ENCODE results near the gene STARD10. TPM values are rescaled to one million over a fixed set of nuclear protein-coding genes. Genes with fewer than 3 reads are reported as not detected.
"Not testable (repeated sequence)": the region's sequence is repeated elsewhere in the genome, so short reads cannot be mapped to it uniquely, and the experiment has no call there.

STARD10 gene
- total RNA-seq, 1 donor from 2014 or later, result 114 TPM

DNA sequence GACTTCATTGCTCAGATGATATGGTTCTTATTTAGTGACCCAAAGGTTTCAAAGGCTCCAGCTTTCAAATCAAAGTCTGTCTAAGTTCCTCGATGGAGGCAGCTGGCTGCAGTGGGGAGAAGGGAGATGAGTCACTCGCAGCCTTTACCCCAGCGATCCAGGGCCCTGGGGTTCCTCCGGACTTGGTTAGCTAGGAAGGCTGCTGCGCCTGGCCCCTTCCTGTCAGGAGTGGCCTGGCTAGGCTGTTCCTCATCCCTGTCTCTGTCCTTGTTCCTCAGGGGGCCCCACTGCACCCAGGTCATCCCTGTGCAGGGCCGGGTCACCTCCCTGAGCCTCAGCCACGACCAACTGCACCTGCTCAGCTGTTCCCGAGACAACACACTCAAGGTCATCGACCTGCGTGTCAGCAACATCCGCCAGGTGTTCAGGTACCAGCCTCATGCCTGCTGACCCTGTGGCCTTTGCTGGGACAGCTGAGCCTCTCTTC lies 34.3 kb upstream of the STARD10 start:
- DNase-seq (ENCODE audit: missing footprints), result no peak

GRCh38 chr11:72827656-72828055 lies 33.8 kb upstream of the STARD10 start:
- intact Hi-C loops (cut with DNase I); DNase-seq (ENCODE audit: missing footprints); ATAC-seq: not testable (repeated sequence)

More for the DNA sequence above, 34.3 kb upstream of the STARD10 start:
- intact Hi-C loops (cut with DNase I), result no loop called here
- ATAC-seq, result no peak

DNA sequence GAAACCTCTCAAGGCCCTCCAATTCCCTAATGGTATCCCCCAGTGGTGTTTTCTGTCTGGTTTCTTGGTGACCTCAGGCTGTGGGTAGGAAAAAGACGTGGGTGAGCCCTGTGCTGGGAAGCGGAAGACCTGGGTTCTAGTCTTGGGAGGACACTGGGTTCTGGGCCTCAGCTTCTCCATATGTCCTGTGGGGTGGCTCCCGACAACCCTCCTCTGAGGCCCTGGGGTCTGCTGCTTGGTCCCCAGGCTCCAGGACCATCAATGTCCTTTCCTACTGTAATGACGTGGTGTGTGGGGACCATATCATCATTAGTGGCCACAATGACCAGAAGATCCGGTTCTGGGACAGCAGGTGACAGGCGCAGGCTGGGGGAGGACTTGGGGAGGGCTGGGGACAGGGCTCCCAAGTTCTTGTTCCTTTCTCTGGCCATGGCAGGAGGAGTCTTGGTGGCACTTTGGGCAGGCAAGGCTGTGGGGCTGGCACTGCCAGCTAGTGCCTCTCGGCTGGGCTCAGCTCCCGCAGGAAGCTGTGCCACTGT lies 33.2 kb upstream of the STARD10 start:
- intact Hi-C loops (cut with DNase I), result no loop called here
- ATAC-seq (no peak), DNase-seq (ENCODE audit: missing footprints) (no peak)

GRCh38 chr11:72826191-72826941 lies 32.5 kb upstream of the STARD10 start:
- intact Hi-C loops (cut with DNase I), result no loop called here
- DNase-seq (ENCODE audit: missing footprints) (no peak), ATAC-seq (no peak)

DNA sequence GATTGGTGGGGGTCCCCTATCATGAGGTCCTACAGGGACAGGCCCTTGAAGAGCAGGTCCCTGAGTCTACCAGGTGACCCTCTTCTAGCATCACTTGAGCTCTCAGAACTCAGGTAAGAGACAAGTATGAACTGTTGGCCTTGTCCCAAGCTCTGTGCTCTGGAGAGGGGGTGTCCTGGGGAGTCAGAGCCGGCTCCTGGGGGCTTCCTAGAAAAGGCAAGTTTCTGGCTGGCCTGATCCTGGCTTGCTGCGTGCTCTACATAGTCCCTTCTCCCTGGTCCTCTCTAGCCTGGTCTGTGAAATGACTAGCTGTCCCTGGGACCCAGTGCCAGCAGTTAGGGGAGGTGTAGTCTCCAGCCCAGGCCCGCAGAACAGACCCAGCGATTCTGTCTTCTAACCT lies 31.8 kb upstream of the STARD10 start:
- DNase-seq (ENCODE audit: missing footprints) (no peak), ATAC-seq (no peak)
- intact Hi-C loops (cut with DNase I), result no loop called here

DNA sequence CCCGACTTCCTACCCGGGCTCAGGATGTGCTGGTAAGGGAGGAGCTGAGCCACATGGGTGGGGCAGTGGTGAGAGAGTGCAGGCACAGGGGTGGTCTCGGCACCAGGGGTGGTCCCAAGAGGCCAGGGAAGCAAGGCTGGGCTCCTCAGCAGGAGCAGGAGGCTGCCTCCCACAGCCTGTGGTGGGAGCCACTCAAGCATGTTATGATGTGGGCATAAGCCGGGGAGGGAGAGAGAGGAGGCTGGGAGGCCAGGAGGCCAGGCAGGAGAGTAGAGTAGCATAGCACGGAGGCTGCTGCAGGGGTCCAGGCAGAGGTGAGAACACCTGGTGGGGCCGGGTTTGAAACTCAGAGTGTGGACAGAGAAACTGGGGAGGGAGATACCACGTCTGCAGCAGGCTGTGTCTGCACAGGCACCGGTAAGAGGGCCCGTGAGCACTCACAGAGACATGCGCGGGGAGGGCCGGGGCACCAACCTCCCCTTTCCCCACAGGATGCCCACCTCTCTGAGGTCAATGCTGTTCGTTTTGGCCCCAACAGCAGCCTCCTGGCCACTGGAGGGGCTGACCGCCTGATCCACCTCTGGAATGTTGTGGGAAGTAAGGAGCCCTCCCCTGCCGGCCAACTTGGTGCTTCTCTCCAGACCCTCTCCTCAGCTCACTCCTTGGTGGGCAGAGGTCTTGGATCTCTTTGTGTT lies 31.1 kb upstream of the STARD10 start:
- ATAC-seq, result no peak
- DNase-seq (ENCODE audit: missing footprints), result no peak
- intact Hi-C loops (cut with DNase I), result no loop called here

DNA sequence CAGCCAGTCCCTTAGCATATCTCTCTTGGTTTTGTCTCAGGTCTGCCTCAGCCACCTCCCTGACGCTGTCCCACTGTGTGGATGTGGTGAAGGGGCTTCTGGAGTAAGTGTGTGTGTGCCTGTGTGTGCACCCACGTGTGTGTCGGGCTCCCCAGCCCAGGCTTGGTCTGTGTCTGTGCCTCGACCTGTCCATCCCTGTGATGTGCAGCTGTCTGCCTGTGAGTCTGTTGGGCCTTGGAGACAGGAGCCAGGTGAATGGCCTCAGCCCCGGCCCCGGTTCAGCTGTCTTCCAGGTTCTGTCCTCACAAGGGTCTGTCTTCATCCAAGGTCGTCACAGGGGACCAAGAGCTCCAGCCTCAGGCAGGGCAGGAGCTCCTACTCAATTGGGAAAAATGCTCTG lies 30.2 kb upstream of the STARD10 start:
- ATAC-seq, result no peak
- DNase-seq (ENCODE audit: missing footprints), result no peak
- intact Hi-C loops (cut with DNase I), result no loop called here

DNA sequence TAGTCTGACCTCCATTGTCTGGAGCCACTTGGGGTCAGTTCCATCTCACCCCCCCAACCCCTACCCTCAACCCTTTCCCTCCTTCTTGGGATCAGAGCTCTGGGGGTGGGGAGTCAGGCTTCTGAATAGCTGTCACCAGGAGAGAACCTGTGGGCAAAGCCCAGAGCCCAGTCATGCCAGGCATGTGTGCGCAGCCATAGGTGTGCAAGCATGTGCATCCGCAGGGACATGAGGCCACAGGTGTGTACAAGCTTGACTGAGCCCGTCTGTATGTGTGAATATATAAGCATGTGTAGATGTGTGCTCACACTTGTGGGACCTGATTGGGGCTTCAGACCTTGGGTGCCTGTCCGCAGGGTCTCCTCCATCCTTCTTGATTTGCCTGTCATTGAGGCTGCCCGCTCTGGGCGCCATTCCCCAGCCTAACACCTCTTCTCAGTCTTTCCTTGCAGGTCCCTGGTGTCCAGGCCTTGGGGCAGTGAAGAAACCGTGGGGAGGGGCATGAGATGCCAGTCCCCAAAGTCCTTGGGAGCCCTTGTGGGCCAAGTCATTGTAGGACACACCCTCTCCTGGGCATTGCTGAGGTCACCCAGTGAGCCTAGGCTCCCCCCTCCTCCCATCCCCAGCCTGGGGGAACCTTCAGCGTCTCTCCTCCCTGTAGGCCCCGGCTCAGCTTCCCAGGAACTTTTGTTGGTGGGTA lies 29.4 kb upstream of the STARD10 start:
- intact Hi-C loops (cut with DNase I), result no loop called here
- DNase-seq (ENCODE audit: missing footprints) (no peak), ATAC-seq (no peak)

DNA sequence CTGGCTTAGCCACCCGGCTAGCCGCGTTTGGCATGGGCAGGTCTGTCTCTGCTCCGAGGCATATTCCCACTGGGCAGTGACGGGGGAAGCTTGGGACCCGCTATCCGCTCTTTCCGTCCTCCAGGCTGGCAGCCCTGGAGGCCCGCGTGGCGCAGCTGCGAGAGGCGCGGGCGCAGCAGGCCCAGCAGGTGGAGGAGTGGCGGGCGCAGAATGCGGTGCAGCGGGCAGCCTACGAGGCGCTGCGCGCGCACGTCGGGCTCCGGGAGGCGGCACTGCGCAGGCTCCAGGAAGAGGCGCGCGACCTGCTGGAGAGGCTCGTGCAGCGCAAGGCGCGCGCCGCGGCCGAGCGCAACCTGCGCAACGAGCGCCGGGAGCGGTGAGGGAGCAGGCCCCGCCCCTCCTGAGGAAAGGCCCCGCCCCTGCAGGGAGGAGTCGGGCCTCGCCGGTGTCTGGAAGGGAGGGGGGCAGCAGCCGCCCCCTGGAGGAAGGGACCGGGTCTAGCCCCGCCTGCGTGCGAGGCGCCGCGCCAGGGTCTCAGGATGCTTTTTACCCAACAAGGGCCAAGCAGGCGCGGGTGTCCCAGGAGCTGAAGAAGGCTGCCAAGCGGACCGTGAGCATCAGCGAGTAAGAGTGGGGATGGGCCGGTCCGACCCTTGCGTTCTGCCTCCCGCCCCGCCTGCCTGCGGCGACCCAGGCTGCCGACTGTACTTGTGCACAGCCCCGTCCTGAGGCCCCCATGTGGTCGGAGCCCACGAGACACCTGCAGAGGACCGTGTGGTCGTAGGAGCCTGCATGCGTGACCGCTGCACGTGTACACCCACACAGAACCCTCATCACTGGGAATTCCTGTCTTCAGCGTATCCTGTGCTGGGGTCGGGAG lies 28.3 kb upstream of the STARD10 start:
- intact Hi-C loops (cut with DNase I), result no loop called here

GRCh38 chr11:72821221-72821919 lies 27.5 kb upstream of the STARD10 start:
- intact Hi-C loops (cut with DNase I), result no loop called here
- no peak for DNase-seq (ENCODE audit: missing footprints)
- no peak for ATAC-seq

More for the DNA sequence above, 28.3 kb upstream of the STARD10 start:
- ATAC-seq (peak; percentile 85), DNase-seq (ENCODE audit: missing footprints) (peak; percentile 93)

GRCh38 chr11:72820439-72821139 lies 26.7 kb upstream of the STARD10 start:
- intact Hi-C loops (cut with DNase I), result no loop called here
- ATAC-seq (no peak), DNase-seq (ENCODE audit: missing footprints) (no peak)

- DNase-seq (ENCODE audit: missing footprints) (no peak), ATAC-seq (no peak)
- intact Hi-C loops (cut with DNase I), result no loop called here
Observed at GRCh38 chr11:72818971-72819370, 25.1 kb upstream of the STARD10 start.

GRCh38 chr11:72817966-72818365 lies 24.1 kb upstream of the STARD10 start:
- ATAC-seq (no peak), DNase-seq (ENCODE audit: missing footprints) (no peak)
- intact Hi-C loops (cut with DNase I), result no loop called here

GRCh38 chr11:72816404-72816990 lies 22.6 kb upstream of the STARD10 start:
- DNase-seq (ENCODE audit: missing footprints), result no peak
- intact Hi-C loops (cut with DNase I), result no loop called here

DNA sequence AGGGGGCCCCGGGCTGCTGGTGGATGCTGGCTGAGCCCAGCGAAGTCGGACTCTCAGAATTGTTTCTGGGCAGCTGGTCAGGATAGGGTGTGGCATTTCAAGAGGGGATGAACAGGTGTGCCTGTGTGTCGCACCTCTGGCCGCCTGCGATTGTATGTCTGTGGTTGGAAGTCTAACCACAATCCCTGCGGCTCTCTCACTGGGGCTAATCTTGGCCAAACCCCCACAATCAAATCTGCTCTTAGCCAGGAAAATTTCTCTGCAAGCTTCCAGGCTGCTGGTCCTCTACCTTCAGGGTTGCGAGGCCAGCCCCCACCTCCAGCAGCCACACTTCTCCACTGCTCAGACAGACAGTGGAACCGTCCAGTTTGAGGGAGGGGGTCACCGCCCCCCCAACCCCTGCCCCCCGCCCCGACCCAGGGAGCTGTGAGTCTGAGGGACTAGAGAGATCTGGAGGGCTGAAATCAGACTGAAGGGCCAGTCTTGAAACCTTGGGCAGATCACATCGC lies 21.3 kb upstream of the STARD10 start:
- no peak for DNase-seq (ENCODE audit: missing footprints)
- ATAC-seq, result no peak
- intact Hi-C loops (cut with DNase I), result no loop called here

More at GRCh38 chr11:72816404-72816990, 22.6 kb upstream of the STARD10 start:
- no peak for ATAC-seq

DNA sequence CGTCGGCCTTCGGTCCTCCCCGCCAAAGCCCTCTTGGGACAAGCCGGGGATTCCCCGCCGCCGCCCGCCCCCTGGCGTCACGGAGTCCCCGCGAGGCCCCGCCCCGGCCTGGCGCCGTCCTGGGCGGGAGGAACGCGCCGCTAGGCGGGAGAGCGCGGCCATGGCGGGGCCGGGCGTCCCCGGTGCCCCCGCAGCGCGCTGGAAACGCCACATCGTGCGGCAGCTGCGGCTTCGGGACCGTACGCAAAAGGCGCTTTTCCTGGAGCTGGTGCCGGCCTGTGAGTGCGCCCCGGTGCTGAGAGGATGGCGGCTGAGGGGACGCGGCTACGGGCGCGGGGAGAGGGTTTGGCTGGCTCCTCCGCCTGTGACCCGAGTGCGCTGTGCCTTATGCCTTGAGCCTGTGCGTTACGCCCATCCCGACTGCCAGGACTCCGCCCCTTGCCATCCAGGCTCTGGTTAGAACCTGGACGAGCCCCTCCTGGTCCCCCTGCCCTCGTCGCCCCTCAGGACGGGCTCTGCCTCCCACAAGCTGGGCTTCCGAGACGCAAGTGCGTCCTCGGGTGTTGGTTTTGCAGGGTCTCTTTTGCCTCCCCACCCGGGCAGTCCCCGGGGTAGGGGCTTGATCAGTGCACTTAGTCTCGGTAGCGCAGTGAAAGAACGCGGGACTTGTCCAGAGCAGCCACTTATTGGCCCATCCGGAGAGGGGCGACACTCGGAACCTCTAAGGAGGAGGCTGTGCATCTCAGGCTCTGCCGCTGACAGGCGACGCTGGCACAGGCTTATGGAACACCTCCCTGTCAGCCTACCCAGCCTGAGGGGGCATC lies 20.7 kb upstream of the STARD10 start, which contains the start of gene ATG16L2:
ATG16L2 (plus strand) TSS at position 126 of the 824 bp plus-strand sequence; CDS start at position 161, 35 bp downstream.
- intact Hi-C loops (cut with DNase I), result no loop called here
- peak; percentile 94 for DNase-seq (ENCODE audit: missing footprints)
- peak; percentile 95 for ATAC-seq
